Measurements from ENCODE around the gene BRD3.

GRCh38 chr9:134049236-134049635 lies 18.6 kb downstream of the BRD3 start:
- TF ChIP-seq CTCF (conservative IDR thresholded peaks at IDR 0.05; ENCODE audit: low read length) (no peak), EZH2phosphoT487 (IDR thresholded peaks at IDR 0.05; ENCODE audit: borderline replicate concordance) (no peak)
